ENCODE measurements around the gene VCL. TPM values are rescaled to one million over a fixed set of nuclear protein-coding genes. Genes with fewer than 3 reads are reported as not detected.
"Not testable (repeated sequence)": the region's sequence is repeated elsewhere in the genome, so short reads cannot be mapped to it uniquely, and the experiment has no call there.

VCL gene
- total RNA-seq, 8 experiments from 2014 or later: 15.9 to 105 (median 44.0) TPM

DNA sequence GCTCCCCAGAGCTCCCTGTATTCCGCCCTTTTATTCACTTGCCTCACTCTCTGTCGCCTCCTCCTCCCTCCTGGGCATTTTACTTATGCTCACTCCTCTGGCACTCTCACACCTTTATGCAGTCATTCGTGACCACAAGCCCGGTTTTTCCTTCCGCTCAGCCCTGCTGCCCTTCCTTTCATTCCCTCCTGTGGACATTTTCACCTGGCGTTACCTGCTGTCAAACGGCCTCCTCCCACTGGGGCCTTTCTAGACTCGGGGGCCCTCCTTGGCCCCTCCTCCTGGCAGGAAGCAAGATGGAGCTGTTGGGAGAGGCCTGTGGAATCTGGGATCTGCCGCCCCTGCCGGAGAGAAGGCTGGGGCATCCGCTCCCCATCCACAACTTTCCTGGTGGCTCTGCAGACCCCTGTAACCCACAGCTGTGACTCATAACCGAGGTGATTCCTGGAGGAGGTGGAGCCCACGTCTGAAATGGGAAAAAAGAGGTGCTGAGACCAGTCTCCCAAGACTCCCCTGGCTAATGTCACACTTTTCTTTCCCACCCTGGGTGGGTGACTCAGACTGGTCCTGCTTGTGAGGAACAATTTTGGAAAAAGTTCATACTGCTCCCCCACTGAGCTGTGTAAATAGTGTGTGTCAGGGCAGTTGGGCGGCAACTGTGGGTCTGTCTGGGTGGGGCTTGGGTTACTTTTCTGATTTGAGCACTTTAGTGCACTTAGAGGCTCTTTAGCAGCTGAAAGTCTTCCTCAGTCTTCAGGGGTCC lies 1.2 kb downstream of the VCL start:
- Histone ChIP-seq H3K4me3 (peak overlapping the region; percentile 72 to 89 (median 83)), H3K4me1 (replicated peaks in 1 of 2) (peaks cover 4 to 6% of the 10 kb centered on the region in 2 donors), H3K27ac (peak overlapping the region; percentile 91 to 94)
- in situ Hi-C loops (cut with MboI; ENCODE audit: low pct_unique_long_range_greater_than_20kb in 2 of 9, low sequenced_read_pairs in 9 of 9, unreplicated experiment in 9 of 9): no loop called here
- WGBS, 10 experiments: 0% methylated on average over 1 to 7 of the region's 14 CpGs; no CpG with 5 or more reads in 1 of the 10 experiments
- peak; percentile 5 to 29 (median 20) for ATAC-seq (replicated peaks in 6 of 8)

DNA sequence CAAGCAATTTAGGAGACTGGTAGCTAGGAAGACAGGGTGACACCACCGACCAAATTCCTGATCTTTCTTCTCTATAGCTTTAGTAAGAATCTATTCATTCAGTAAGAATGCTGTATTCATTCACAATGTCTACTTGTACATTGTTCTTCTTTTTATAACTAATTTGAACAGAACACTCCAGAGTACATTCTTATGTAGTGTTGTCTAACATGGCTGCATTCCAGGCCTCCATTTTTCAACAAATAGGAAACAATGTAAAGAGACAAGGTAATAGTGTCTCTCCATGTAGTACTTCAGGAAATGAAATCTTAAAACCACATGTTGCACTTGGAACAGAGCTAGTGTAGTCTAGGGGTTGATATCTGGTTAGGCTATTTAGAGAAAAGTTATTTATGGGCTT lies 1.8 kb downstream of the VCL start:
- in situ Hi-C loops (cut with MboI; ENCODE audit: low pct_unique_long_range_greater_than_20kb in 2 of 9, low sequenced_read_pairs in 9 of 9, unreplicated experiment in 9 of 9): no loop called here
- Histone ChIP-seq H3K27ac (peak overlapping the region in 1 of 2 donors; percentile 91), H3K4me1 (replicated peaks in 1 of 2) (peaks cover 4 to 6% of the 10 kb centered on the region in 2 donors), H3K4me3 (peak overlapping the region; percentile 72 to 89 (median 83))
- ATAC-seq (replicated peaks in 6 of 8): peak in 1 of 8 experiments; percentile 0
- WGBS, 10 experiments: 0% methylated on average over 1 of the region's 1 CpG; no CpG with 5 or more reads in 6 of the 10 experiments

DNA sequence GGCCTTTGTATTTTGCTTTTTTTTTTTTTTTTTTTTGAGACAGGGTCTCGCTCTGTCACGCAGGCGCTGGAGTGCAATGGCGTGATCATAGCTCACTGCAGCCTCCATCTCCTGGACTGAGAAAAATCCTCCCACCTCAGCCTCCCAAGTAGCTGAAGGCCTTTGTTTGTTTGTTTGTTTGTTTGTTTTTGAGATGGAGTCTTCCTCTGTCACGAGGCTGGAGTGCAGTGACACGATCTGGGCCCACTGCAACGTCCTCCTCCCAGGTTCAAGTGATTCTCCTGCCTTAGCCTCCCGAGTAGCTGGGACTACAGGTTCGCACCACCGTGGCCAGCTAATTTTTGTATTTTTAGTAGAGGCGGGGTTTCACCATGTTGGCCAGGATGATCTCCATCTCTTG lies 2.3 kb downstream of the VCL start:
- H3K27ac ChIP-seq; ATAC-seq (replicated peaks in 6 of 8); H3K4me1 ChIP-seq (replicated peaks in 1 of 2); in situ Hi-C loops (cut with MboI; ENCODE audit: low pct_unique_long_range_greater_than_20kb in 2 of 9, low sequenced_read_pairs in 9 of 9, unreplicated experiment in 9 of 9): not testable (repeated sequence)
- peak overlapping the region in 1 of 5 donors; percentile 83 for H3K4me3 ChIP-seq
- 80 to 100% (median 93%) methylated on average over 2 to 11 of the region's 11 CpGs; no CpG with 5 or more reads in 1 of the 10 experiments for WGBS, 10 experiments

DNA sequence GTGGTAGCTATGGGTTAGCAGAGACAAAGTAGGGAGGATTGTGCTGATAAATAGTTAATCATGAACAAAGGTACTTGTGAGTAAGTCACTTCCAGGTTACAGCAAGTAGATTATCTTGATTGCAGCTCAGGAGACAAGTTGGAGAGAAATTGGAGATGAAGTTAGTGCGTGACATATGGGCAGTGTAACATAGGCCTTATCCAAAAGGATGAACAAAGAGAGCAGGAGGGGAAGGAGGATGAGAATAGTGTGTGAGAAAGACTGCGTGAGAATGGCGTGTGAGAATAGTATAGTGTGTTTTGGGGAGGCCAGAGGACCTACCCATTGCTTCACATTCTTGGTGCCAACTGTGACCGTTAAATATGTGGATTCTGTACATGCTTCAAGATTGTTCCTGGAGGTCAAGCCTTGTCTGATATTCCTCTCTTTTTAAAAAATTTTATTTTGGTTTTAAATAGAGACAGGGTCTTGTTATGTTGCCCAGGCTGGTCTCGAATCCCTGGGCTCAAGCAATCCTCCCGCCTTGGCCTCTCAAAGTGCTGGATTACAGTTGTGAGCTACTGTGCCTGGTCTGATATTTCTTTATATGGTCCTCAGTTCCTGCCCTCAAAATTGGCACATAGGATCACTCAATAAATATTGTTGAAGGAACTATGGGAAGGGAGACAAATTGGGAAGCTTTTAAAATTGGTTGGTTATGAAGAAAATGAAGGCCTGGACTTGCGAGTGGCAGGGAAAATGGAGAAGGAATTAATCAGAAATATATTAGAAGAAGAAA lies 3.2 kb downstream of the VCL start:
- peaks cover 4 to 6% of the 10 kb centered on the region in 2 donors for H3K4me1 ChIP-seq (replicated peaks in 1 of 2)
- in situ Hi-C loops (cut with MboI; ENCODE audit: low pct_unique_long_range_greater_than_20kb in 2 of 9, low sequenced_read_pairs in 9 of 9, unreplicated experiment in 9 of 9): no loop called here
- no peak for ATAC-seq (replicated peaks in 6 of 8)
- H3K4me3 ChIP-seq: no peak overlapping the region
- H3K27ac ChIP-seq: no peak overlapping the region
- 80 to 100% (median 94%) methylated on average over 2 to 7 of the region's 7 CpGs for WGBS, 10 experiments

DNA sequence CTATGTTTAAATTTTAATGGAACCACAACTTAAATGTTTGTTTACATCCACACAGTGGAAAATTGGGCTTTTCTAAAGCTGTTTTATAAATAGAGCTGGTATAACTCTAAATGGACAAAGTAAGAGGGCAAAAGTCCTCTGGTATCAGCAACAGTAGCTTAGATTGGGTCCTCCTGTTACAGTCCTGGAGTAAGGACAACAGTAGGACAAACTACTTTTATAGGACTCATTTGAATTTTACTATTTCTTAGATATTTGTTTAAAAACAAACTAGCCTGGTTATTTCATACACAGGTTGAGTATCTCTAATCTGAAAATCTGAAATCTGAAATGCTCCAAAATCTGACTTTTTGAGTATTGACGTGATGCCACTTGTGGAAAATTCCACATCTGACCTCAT lies 8.4 kb downstream of the VCL start:
- no peak overlapping the region for H3K4me3 ChIP-seq
- in situ Hi-C loops (cut with MboI; ENCODE audit: low pct_unique_long_range_greater_than_20kb in 2 of 9, low sequenced_read_pairs in 9 of 9, unreplicated experiment in 9 of 9): no loop called here

DNA sequence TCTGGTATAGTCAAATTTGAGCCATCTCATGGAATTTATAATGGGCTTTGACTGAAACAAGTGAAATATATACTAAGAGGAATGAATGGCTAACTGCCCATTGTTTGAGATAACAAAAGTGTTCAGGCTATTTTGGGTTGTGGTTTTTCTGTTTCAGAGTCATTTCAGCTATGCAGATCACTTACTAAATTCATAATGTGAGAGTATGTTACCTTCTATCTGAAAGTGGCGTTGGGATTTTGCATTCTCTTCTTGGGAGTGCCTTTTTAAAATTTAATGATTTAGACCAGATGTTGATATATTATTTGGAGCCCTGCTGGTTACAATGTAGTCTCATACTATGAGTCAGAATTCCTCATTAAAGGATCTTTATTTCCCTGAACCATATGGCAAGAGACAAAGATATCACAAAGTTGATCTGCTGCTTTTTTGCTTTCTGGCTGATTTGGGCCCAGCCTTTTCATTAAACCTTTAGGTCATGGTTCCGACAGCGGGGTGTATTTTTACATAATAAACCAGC lies 10.4 kb downstream of the VCL start:
- no peak overlapping the region for H3K27ac ChIP-seq
- peak in 3 of 8 experiments; percentile 51 to 78 (median 67) for ATAC-seq (replicated peaks in 6 of 8)
- in situ Hi-C loops (cut with MboI; ENCODE audit: low pct_unique_long_range_greater_than_20kb in 2 of 9, low sequenced_read_pairs in 9 of 9, unreplicated experiment in 9 of 9): no loop called here
- H3K4me1 ChIP-seq (replicated peaks in 1 of 2): peaks cover 6 to 15% of the 10 kb centered on the region in 2 donors
- H3K4me3 ChIP-seq: no peak overlapping the region
- 0 to 100% (median 69%) methylated on average over 1 to 3 of the region's 3 CpGs for WGBS, 10 experiments

More for the DNA sequence above, 8.4 kb downstream of the VCL start:
- Histone ChIP-seq H3K27ac (no peak overlapping the region), H3K4me1 (replicated peaks in 1 of 2) (peaks cover 1 to 6% of the 10 kb centered on the region in 2 donors)
- 80 to 100% (median 100%) methylated on average over 1 of the region's 1 CpG; no CpG with 5 or more reads in 1 of the 10 experiments for WGBS, 10 experiments
- no peak for ATAC-seq (replicated peaks in 6 of 8)

DNA sequence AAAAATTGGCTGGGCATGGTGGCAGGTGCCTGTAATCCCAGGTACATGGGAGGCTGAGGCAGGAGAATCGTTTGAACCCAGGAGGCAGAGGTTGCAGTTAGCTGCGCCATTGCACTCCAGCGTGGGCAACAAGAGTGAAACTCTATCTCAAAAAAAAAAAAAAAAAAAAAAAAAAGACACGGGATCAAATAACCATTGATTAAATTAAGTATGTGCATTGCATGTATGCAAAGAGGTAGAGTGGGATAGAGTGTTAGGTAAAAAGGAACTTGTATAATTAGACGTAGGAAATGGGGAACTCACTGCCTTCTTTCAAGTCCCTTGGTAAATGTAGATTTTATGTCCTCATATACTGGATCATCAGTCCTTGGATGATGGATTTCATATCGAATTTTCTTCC lies 13.1 kb downstream of the VCL start:
- H3K4me1 ChIP-seq (replicated peaks in 1 of 2): peaks cover 6 to 15% of the 10 kb centered on the region in 2 donors
- no peak overlapping the region for H3K27ac ChIP-seq
- H3K4me3 ChIP-seq: no peak overlapping the region
- in situ Hi-C loops (cut with MboI; ENCODE audit: low pct_unique_long_range_greater_than_20kb in 2 of 9, low sequenced_read_pairs in 9 of 9, unreplicated experiment in 9 of 9): no loop called here
- no peak for ATAC-seq (replicated peaks in 6 of 8)
- WGBS, 10 experiments: 40 to 100% (median 72%) methylated on average over 1 to 6 of the region's 6 CpGs; no CpG with 5 or more reads in 1 of the 10 experiments

DNA sequence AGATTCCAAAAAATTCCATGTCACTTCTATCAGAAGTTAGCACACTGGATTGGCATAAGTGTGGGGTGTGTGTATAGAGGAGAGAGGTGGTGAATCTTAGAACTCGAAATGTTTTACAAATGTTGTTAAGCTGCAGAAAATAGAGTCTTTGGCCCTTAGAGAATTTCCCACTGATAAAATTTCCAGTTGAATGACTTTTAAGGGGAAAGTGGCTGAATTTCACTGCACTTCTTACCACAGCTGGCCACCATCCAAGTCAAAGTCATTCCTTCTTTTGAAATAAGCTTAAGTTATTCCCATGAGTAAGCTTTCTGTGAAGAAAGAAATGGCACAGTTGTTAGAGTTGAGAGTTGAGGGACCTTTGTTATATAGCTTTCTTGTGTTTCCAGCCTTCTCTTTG lies 13.9 kb downstream of the VCL start:
- Histone ChIP-seq H3K27ac (peak overlapping the region in 1 of 2 donors; percentile 22), H3K4me1 (replicated peaks in 1 of 2) (peaks cover 6 to 15% of the 10 kb centered on the region in 2 donors), H3K4me3 (no peak overlapping the region)
- peak in 6 of 8 experiments; percentile 9 to 92 (median 60) for ATAC-seq (replicated peaks in 6 of 8)
- in situ Hi-C loops (cut with MboI; ENCODE audit: low pct_unique_long_range_greater_than_20kb in 2 of 9, low sequenced_read_pairs in 9 of 9, unreplicated experiment in 9 of 9): no loop called here
- WGBS, 10 experiments: 0 to 60% (median 30%) methylated on average over 1 of the region's 1 CpG; no CpG with 5 or more reads in 1 of the 10 experiments

DNA sequence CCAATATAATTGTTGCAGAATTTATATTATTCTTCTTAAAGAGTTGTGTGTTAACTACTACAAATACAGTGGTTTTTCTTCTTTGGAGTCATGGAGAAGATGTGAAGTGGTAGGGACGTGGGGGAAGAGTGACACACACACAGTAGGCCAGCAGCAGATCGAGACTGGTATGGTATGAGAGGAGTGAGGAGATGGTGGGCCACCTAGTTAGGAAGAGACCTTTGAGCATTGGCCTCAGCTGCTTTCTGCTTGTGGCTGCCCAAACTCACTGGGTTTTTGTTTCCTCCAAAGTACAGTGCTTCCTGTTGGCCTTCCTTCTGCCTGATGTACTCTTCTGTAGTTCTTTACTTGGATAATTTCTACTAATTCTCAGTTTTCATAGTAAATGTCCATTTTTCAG lies 14.6 kb downstream of the VCL start:
- in situ Hi-C loops (cut with MboI; ENCODE audit: low pct_unique_long_range_greater_than_20kb in 2 of 9, low sequenced_read_pairs in 9 of 9, unreplicated experiment in 9 of 9): no loop called here
- peaks cover 6 to 15% of the 10 kb centered on the region in 2 donors for H3K4me1 ChIP-seq (replicated peaks in 1 of 2)
- WGBS, 10 experiments: 50 to 100% (median 81%) methylated on average over 1 to 2 of the region's 2 CpGs; no CpG with 5 or more reads in 6 of the 10 experiments
- H3K4me3 ChIP-seq: no peak overlapping the region
- H3K27ac ChIP-seq: no peak overlapping the region
- ATAC-seq (replicated peaks in 6 of 8): no peak

DNA sequence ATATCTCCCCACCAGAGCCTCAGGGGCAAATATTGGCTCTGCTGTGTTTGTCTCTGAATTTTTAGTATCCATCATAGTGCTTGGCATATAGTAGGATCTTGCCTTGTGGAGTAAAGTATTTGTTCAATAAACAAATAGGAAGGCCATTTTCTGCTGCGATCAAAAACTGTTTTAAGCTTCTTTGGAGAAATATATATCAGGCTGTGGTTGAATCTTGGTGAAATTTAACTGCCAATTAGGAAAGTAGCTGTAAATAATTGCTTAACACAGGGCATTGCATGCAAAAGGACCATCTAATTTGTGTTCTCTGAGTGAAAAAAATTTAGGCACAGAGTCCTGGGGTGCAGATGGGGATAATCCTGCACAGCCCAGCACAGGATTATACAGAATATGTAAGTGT lies 15.1 kb downstream of the VCL start:
- in situ Hi-C loops (cut with MboI; ENCODE audit: low pct_unique_long_range_greater_than_20kb in 2 of 9, low sequenced_read_pairs in 9 of 9, unreplicated experiment in 9 of 9): no loop called here
- no peak for ATAC-seq (replicated peaks in 6 of 8)
- Histone ChIP-seq H3K4me3 (no peak overlapping the region), H3K4me1 (replicated peaks in 1 of 2) (peaks cover 6 to 15% of the 10 kb centered on the region in 2 donors), H3K27ac (no peak overlapping the region)
- WGBS, 10 experiments: 90 to 100% (median 100%) methylated on average over 1 of the region's 1 CpG; no CpG with 5 or more reads in 6 of the 10 experiments

DNA sequence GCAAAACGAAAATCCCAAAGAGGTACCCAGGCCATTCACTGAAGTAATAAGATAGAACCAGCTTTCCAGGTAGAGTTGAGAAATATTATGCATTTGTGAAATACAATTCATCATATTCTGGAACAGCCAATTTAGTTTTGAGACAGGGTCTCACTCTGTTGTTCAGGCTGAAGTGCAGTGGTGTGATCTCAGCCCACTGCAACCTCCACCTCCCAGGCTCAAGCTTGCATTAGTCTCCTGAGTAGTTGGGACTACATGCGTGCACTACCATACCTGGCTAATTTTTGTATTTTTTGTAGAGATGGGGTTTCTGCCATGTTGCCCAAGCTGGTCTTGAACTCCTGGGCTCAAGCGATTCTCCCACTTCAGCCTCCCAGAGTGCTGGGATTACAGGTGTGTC lies 16.7 kb downstream of the VCL start:
- H3K4me3 ChIP-seq; ATAC-seq (replicated peaks in 6 of 8); in situ Hi-C loops (cut with MboI; ENCODE audit: low pct_unique_long_range_greater_than_20kb in 2 of 9, low sequenced_read_pairs in 9 of 9, unreplicated experiment in 9 of 9); H3K27ac ChIP-seq: not testable (repeated sequence)
- 90 to 100% (median 94%) methylated on average over 1 to 3 of the region's 3 CpGs; no CpG with 5 or more reads in 2 of the 10 experiments for WGBS, 10 experiments
- H3K4me1 ChIP-seq (replicated peaks in 1 of 2): peaks cover 6 to 10% of the 10 kb centered on the region in 2 donors

DNA sequence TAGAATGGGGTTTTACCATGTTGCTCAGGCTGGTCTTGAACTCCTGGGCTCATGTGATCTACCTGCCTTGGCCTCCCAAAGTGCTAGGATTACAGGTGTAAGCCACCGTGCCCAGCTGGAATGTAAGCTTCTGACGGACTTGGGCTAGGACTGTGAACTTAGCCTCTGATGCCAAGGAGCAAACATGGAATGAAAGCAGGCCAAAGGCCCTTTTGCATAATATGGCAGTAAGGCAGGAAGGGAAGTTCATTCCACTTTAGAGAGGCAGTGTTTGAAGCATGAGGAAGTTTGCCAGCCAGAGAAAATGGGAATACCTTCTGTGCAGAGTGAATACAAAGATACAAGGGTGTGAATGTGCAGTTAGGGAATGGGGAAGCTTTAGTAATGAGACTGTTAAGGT lies 20.3 kb downstream of the VCL start:
- WGBS, 10 experiments: 82 to 100% (median 83%) methylated on average over 1 to 2 of the region's 2 CpGs; no CpG with 5 or more reads in 7 of the 10 experiments
- no peak overlapping the region for H3K27ac ChIP-seq
- no peak overlapping the region for H3K4me3 ChIP-seq
- in situ Hi-C loops (cut with MboI; ENCODE audit: low pct_unique_long_range_greater_than_20kb in 2 of 9, low sequenced_read_pairs in 9 of 9, unreplicated experiment in 9 of 9): no loop called here
- H3K4me1 ChIP-seq (replicated peaks in 1 of 2): no peaks in the 10 kb centered on the region
- ATAC-seq (replicated peaks in 6 of 8): no peak
